ENCODE measurements around the gene KLHL11. TPM values are rescaled to one million over a fixed set of nuclear protein-coding genes. Genes with fewer than 3 reads are reported as not detected.

Gene KLHL11
- total RNA-seq, 1 experiment from 2014 or later = 16.8 TPM

DNA sequence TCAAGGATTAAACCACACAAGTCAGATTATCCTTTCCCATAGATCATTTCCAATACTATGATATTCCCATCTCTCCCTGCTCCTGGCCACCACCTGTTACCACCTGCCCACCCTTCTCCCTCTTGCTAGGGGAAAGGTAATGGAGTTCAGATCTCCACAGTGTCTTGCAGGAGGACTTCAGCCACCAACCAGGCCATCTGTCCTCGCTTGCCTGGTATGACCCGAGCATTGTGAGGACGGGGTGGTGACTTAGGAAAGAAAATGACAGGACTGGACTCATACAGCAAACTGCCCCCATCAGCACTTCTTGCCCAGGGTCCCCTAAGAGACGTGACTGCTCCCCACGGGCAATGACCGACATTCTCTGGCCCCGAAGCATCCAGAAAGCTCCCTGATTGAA is 41.6 kb downstream of the KLHL11 start:
- no peak overlapping the region for H2BK15ac ChIP-seq (ENCODE audit: low read depth, low read length)
- Mint-ChIP-seq H3K4me3 (no peak overlapping the region; a peak in 1 of 5 replicates), H3K27ac (peak overlapping the region; percentile 45 to 72 (median 64); a peak in 4 of 7 replicates), H3K36me3 (ENCODE audit: insufficient read depth in 1 of 3, low read depth in 3 of 3) (peaks cover 17 to 57% (median 48%) of the 10 kb centered on the region in 3 experiments; a peak in 6 of 7 replicates), H3K27me3 (ENCODE audit: low read depth) (no peaks in the 10 kb centered on the region), H3K9me3 (no peaks in the 10 kb centered on the region), H3K4me1 (peaks cover 8 to 18% of the 10 kb centered on the region in 2 experiments; a peak in 3 of 4 replicates)
- H2AK5ac ChIP-seq (ENCODE audit: insufficient read length, low read length) = no peak overlapping the region
- no peaks in the 10 kb centered on the region for H3K4me1 ChIP-seq (ENCODE audit: insufficient read depth, low read length)
- H3K27ac ChIP-seq (ENCODE audit: insufficient read length, low read depth, low read length) = no peak overlapping the region
- no peak overlapping the region for H3K18ac ChIP-seq (ENCODE audit: insufficient read length, low read depth, low read length)
- H2BK12ac ChIP-seq (ENCODE audit: insufficient read length, low read depth, low read length) = no peak overlapping the region
- H3K79me2 ChIP-seq (ENCODE audit: insufficient read depth, low read length) = no peaks in the 10 kb centered on the region
- no peak overlapping the region for H4K5ac ChIP-seq (ENCODE audit: insufficient read length, low read depth, low read length)
- no peak overlapping the region for H3K9ac ChIP-seq (ENCODE audit: extremely low read depth, insufficient read length, low read length)
- no peaks in the 10 kb centered on the region for H3K27me3 ChIP-seq (ENCODE audit: insufficient read depth, low read length)
- no peak overlapping the region for H2BK120ac ChIP-seq (ENCODE audit: low read depth, low read length, poor library complexity, severe bottlenecking)
- H2BK5ac ChIP-seq (ENCODE audit: insufficient read length, low read length) = no peak overlapping the region
- no peaks in the 10 kb centered on the region for H3K23me2 ChIP-seq (ENCODE audit: insufficient read length, low read depth, low read length, poor library complexity, severe bottlenecking)
- H3K23ac ChIP-seq (ENCODE audit: insufficient read length, low read depth, low read length) = no peak overlapping the region
- H2BK20ac ChIP-seq (ENCODE audit: low read depth, low read length, poor library complexity, severe bottlenecking) = no peak overlapping the region
- H3K79me1 ChIP-seq (ENCODE audit: insufficient read depth, low read depth, low read length, poor library complexity, severe bottlenecking) = no peaks in the 10 kb centered on the region
- H4K20me1 ChIP-seq (ENCODE audit: control insufficient read depth, insufficient read depth, insufficient read length) = no peaks in the 10 kb centered on the region
- no peak for DNase-seq
- no peaks in the 10 kb centered on the region for H3K9me3 ChIP-seq (ENCODE audit: control insufficient read depth, low read depth, low read length)
- TF ChIP-seq, protein P1, sequence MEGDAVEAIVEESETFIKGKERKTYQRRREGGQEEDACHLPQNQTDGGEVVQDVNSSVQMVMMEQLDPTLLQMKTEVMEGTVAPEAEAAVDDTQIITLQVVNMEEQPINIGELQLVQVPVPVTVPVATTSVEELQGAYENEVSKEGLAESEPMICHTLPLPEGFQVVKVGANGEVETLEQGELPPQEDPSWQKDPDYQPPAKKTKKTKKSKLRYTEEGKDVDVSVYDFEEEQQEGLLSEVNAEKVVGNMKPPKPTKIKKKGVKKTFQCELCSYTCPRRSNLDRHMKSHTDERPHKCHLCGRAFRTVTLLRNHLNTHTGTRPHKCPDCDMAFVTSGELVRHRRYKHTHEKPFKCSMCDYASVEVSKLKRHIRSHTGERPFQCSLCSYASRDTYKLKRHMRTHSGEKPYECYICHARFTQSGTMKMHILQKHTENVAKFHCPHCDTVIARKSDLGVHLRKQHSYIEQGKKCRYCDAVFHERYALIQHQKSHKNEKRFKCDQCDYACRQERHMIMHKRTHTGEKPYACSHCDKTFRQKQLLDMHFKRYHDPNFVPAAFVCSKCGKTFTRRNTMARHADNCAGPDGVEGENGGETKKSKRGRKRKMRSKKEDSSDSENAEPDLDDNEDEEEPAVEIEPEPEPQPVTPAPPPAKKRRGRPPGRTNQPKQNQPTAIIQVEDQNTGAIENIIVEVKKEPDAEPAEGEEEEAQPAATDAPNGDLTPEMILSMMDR (conservative IDR thresholded peaks at IDR 0.05) = no peak
- no peak overlapping the region for H3K4me2 ChIP-seq (ENCODE audit: insufficient read depth, insufficient read length, low read length)
- H3K4ac ChIP-seq (ENCODE audit: low read depth, low read length) = no peak overlapping the region
- no peak overlapping the region for H3T11ph ChIP-seq (ENCODE audit: low read length)
- no peak overlapping the region for H3K56ac ChIP-seq (ENCODE audit: insufficient read length, low read depth, low read length)
- H4K91ac ChIP-seq (ENCODE audit: insufficient read length, low read depth, low read length) = no peak overlapping the region
- no peak overlapping the region for H3K14ac ChIP-seq (ENCODE audit: insufficient read depth, low read length)
- no CpG with 5 or more reads among the region's 7 CpGs for WGBS (ENCODE audit: extremely low coverage, insufficient read length, low lambda C conversion rate)
- no peak overlapping the region for H2AFZ ChIP-seq (ENCODE audit: low read length)
- H4K8ac ChIP-seq (replicated peaks; ENCODE audit: insufficient read length, low read depth, low read length) = no peak overlapping the region
